CD4-positive, CD25-positive, alpha-beta regulatory T cell (primary cell): ENCODE results near the gene ZNF35. TPM values are rescaled to one million over a fixed set of nuclear protein-coding genes. Genes with fewer than 3 reads are reported as not detected.
"Not testable (repeated sequence)": the region's sequence is repeated elsewhere in the genome, so short reads cannot be mapped to it uniquely, and the experiment has no call there.

Experiments
- ATAC-seq, 2 donors: fragments of 150-1000 bp; cut with Tn5 transposase; one replicate each; pipeline ENCODE4 v1.10.0; 2021; ENCODE audit warnings: low read depth in 2 of 2, moderate number of reproducible peaks in 2 of 2, moderate library complexity in 1 of 2
- DNase-seq, 3 donors: peaks; one replicate each; pipeline versions ENCODE4 v3.0.0 to v3.0.0-alpha.2; 2012 to 2022; ENCODE audit warnings: mixed read lengths in 1 of 3
- H3K27ac ChIP-seq: one replicate; pipeline ENCODE4 v1.7.0; 2013; ENCODE audit warnings: mild to moderate bottlenecking, low read length; ENCODE audit not compliant: insufficient read depth, poor library complexity, severe bottlenecking
- H3K27me3 ChIP-seq: one replicate; pipeline ENCODE4 v1.7.0; 2013; ENCODE audit warnings: low read length; ENCODE audit not compliant: control insufficient read depth, insufficient read depth
- H3K36me3 ChIP-seq: one replicate; pipeline ENCODE4 v1.7.0; 2013; ENCODE audit warnings: mild to moderate bottlenecking, low read length, moderate library complexity; ENCODE audit not compliant: control insufficient read depth, insufficient read depth
- H3K4me1 ChIP-seq: 2 replicates; pipeline ENCODE4 v1.7.0; 2013; ENCODE audit warnings: mild to moderate bottlenecking, low read length; ENCODE audit not compliant: insufficient read depth, control insufficient read depth, poor library complexity, severe bottlenecking
- H3K4me3 ChIP-seq: one replicate; pipeline ENCODE4 v1.7.0; 2013; ENCODE audit warnings: low read depth, mild to moderate bottlenecking, low read length, moderate library complexity
- H3K9me3 ChIP-seq, 2 experiments: 1 replicate in 1 of 2; 2 replicates in 1 of 2; pipeline ENCODE4 v1.7.0; 2013; ENCODE audit warnings: low read length in 2 of 2, mild to moderate bottlenecking in 1 of 2, moderate library complexity in 1 of 2; ENCODE audit not compliant: control insufficient read depth in 2 of 2
- H3K27ac Mint-ChIP-seq, 3 donors: one replicate each; pipeline ENCODE4 v1.8.0; 2020 to 2022; ENCODE audit warnings: mild to moderate bottlenecking in 3 of 3, mixed read lengths in 3 of 3, moderate library complexity in 2 of 3
- H3K27me3 Mint-ChIP-seq: one replicate; pipeline ENCODE4 v1.8.0; 2022; ENCODE audit warnings: mild to moderate bottlenecking, mixed read lengths
- H3K36me3 Mint-ChIP-seq: one replicate; pipeline ENCODE4 v1.8.0; 2020; ENCODE audit warnings: mixed read lengths
- H3K4me1 Mint-ChIP-seq, 4 donors: one replicate each; pipeline ENCODE4 v1.8.0; 2020 to 2022; ENCODE audit warnings: mixed read lengths in 4 of 4, mild to moderate bottlenecking in 1 of 4
- H3K4me3 Mint-ChIP-seq, 4 donors: one replicate each; pipeline ENCODE4 v1.8.0; 2020 to 2022; ENCODE audit warnings: mild to moderate bottlenecking in 4 of 4, mixed read lengths in 4 of 4, moderate library complexity in 3 of 4
- H3K9me3 Mint-ChIP-seq, 7 donors: one replicate each; pipeline ENCODE4 v1.8.0; 2020 to 2022; ENCODE audit warnings: mixed read lengths in 7 of 7, mild to moderate bottlenecking in 3 of 7, moderate library complexity in 2 of 7
- polyA plus RNA-seq, 4 donors: library from polyadenylated mRNA; unstranded; fragments of 300-500 nt; fragmentation: Illumina TruSeq; gene quantifications; one replicate each; pipeline ENCODE4 v1.2.3, GENCODE V29; 2021
- total RNA-seq: library from RNA; stranded (reverse); gene quantifications from one replicate; pipeline ENCODE4 v1.2.3, GENCODE V29; 2022

The ZNF35 gene
- total and polyA plus RNA-seq, 5 donors from 2014 or later, result 0.52 to 1.2 (median 0.92) TPM; not detected in 1

GRCh38 chr3:44666346-44666745, 17.8 kb downstream of the ZNF35 start:
- H3K36me3 Mint-ChIP-seq, result peaks cover 8% of the 10 kb centered on the region
- no peaks in the 10 kb centered on the region for H3K4me1 ChIP-seq
- no peak overlapping the region for H3K27ac Mint-ChIP-seq
- no peaks in the 10 kb centered on the region for H3K27me3 ChIP-seq
- no peak overlapping the region for H3K27ac ChIP-seq
- H3K27me3 Mint-ChIP-seq, result peaks cover 5% of the 10 kb centered on the region
- no peak overlapping the region for H3K4me3 ChIP-seq
- H3K9me3 ChIP-seq, result peaks cover 0 to 8% of the 10 kb centered on the region in 2 experiments
- DNase-seq (no peak), ATAC-seq (no peak)
- H3K36me3 ChIP-seq, result no peaks in the 10 kb centered on the region
- no peaks in the 10 kb centered on the region for H3K4me1 Mint-ChIP-seq
- H3K4me3 Mint-ChIP-seq, result no peak overlapping the region
- peaks cover 2 to 25% (median 11%) of the 10 kb centered on the region in 7 donors for H3K9me3 Mint-ChIP-seq

DNA sequence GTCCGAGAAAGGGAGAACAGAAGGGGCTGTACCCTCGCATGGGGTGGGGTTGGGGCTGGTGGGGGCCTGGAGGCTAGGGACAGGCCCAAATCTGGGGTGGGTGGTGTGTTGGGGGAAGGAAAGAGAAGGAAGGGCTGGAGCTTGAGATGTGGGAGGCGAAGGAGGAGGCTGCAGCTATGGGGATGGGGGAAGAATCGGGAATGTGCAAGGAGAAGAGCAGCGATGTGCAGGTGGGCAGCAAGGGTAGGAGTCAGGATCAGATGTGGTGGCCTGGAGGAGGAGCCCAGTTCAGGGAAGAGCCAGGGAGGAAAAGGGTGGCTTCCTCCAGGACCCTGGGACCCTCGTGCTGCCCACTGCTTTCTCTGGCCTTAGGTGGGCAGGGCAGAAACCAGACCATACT, 21.2 kb downstream of the ZNF35 start:
- ATAC-seq (no peak), DNase-seq (no peak)
- H3K4me1 ChIP-seq, result no peaks in the 10 kb centered on the region
- peaks cover 0 to 8% of the 10 kb centered on the region in 2 experiments for H3K9me3 ChIP-seq
- Mint-ChIP-seq H3K4me1 (no peaks in the 10 kb centered on the region), H3K9me3 (peaks cover 4 to 30% (median 13%) of the 10 kb centered on the region in 7 donors), H3K4me3 (no peak overlapping the region), H3K36me3 (peaks cover 10% of the 10 kb centered on the region), H3K27me3 (peaks cover 5% of the 10 kb centered on the region), H3K27ac (no peak overlapping the region)
- H3K27ac ChIP-seq, result no peak overlapping the region
- no peak overlapping the region for H3K4me3 ChIP-seq
- H3K27me3 ChIP-seq, result no peaks in the 10 kb centered on the region
- no peaks in the 10 kb centered on the region for H3K36me3 ChIP-seq

DNA sequence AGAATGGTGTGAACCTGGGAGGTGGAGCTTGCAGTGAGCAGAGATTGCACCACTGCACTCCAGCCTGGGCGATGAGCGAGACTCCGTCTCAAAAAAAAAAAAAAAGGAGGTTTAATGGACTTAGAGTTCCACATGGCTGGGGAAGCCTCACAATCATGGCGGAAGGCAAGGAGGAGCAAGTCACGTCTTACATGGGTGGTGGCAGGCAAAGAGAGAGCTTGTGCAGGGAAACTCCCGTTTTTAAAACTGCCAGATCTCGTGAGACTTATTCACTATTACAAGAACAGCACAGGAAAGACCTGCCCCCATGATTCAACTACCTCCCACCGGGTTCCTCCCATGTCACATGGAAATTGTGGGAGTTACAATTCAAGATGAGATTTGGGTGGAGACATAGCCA, 24.9 kb downstream of the ZNF35 start:
- H3K4me1 Mint-ChIP-seq, H3K27me3 ChIP-seq, H3K27ac Mint-ChIP-seq, H3K36me3 Mint-ChIP-seq, DNase-seq, ATAC-seq, H3K4me1 ChIP-seq, H3K4me3 Mint-ChIP-seq, H3K27me3 Mint-ChIP-seq, H3K9me3 ChIP-seq, H3K27ac ChIP-seq, H3K36me3 ChIP-seq, H3K4me3 ChIP-seq: not testable (repeated sequence)
- H3K9me3 Mint-ChIP-seq, result peaks cover 2 to 26% (median 7%) of the 10 kb centered on the region in 7 donors

DNA sequence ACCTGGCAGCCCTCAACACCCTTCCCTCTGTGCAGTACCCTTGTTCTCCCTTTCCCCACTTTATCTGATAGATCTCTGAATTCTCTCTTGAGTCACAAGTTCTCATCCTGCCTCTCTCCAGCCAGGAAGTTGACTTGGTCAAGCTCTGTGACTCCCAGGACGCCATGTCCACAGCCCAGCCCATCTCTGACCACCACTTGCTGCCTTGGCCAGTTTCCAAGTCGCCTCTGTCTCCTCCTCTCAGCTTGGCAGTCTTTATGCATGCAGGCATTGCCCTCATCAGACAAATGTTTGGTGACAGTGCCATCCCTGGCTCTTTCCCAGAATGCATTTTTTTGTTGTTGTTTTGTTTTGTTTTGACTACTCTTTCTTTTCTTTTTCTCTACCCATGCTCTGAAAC, 25.7 kb downstream of the ZNF35 start:
- ATAC-seq, result no peak

DNA sequence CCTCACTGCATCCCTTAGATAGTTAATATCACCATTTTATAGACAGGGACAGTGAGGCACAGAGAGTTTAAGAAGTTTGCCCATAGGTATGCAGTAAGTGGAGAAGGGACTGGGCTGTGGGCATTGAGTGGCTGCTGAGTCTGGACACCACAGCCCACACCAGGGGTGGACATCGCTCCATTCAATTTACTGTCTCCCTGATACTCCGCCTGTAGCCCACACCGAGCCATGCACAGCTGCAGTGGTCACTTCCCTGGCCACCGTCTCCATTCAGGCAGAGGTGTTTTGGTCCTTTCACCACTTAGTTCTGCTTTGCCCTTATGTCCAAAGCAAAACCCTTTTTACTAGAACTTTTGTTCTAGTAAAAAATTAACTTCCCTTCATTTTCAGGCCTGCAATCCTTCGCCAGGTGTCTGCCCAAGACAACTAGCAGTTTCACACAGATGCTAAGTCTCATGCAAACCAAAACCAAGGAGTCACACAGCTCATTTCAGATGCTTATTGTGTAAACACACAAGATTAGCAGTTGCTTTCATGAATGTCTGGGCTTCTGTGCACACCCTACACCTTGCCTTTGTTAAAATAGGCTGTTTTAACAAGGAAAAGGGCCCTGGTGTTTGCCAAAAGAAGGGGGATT, 30.1 kb downstream of the ZNF35 start:
- no peak overlapping the region for H3K27ac ChIP-seq
- H3K4me3 Mint-ChIP-seq, result no peak overlapping the region
- DNase-seq, result no peak
- no peaks in the 10 kb centered on the region for H3K4me1 ChIP-seq
- no peak overlapping the region for H3K4me3 ChIP-seq
- no peaks in the 10 kb centered on the region for H3K4me1 Mint-ChIP-seq
- no peaks in the 10 kb centered on the region for H3K27me3 ChIP-seq
- no peaks in the 10 kb centered on the region for H3K36me3 Mint-ChIP-seq
- no peaks in the 10 kb centered on the region for H3K36me3 ChIP-seq
- no peaks in the 10 kb centered on the region for H3K27me3 Mint-ChIP-seq
- no peak overlapping the region for H3K27ac Mint-ChIP-seq
- peaks cover 0 to 28% (median 4%) of the 10 kb centered on the region in 7 donors for H3K9me3 Mint-ChIP-seq
- H3K9me3 ChIP-seq, result peaks cover 4 to 5% of the 10 kb centered on the region in 2 experiments
- ATAC-seq, result no peak

More for the DNA sequence above, 25.7 kb downstream of the ZNF35 start:
- H3K36me3 Mint-ChIP-seq, result peaks cover 5% of the 10 kb centered on the region
- Histone ChIP-seq H3K27ac (no peak overlapping the region), H3K9me3 (no peaks in the 10 kb centered on the region), H3K27me3 (no peaks in the 10 kb centered on the region), H3K4me1 (no peaks in the 10 kb centered on the region), H3K36me3 (no peaks in the 10 kb centered on the region), H3K4me3 (no peak overlapping the region)
- no peaks in the 10 kb centered on the region for H3K4me1 Mint-ChIP-seq
- no peaks in the 10 kb centered on the region for H3K27me3 Mint-ChIP-seq
- no peak for DNase-seq
- H3K27ac Mint-ChIP-seq, result no peak overlapping the region
- H3K9me3 Mint-ChIP-seq, result peaks cover 2 to 24% (median 7%) of the 10 kb centered on the region in 7 donors
- H3K4me3 Mint-ChIP-seq, result no peak overlapping the region

- no peaks in the 10 kb centered on the region for H3K36me3 ChIP-seq
- H3K4me3 ChIP-seq, result no peak overlapping the region
- Mint-ChIP-seq H3K36me3 (peaks cover 14% of the 10 kb centered on the region), H3K4me1 (peaks cover 0 to 17% (median 6%) of the 10 kb centered on the region in 4 donors), H3K9me3 (peaks cover 0 to 36% (median 8%) of the 10 kb centered on the region in 7 donors), H3K27me3 (peaks cover 11% of the 10 kb centered on the region), H3K27ac (no peak overlapping the region), H3K4me3 (no peak overlapping the region)
- H3K27ac ChIP-seq, result no peak overlapping the region
- H3K9me3 ChIP-seq, result peaks cover 7 to 16% of the 10 kb centered on the region in 2 experiments
- H3K27me3 ChIP-seq, result peaks cover 5% of the 10 kb centered on the region
- ATAC-seq (no peak), DNase-seq (no peak)
- H3K4me1 ChIP-seq, result no peaks in the 10 kb centered on the region
Observed at GRCh38 chr3:44680921-44681455, 32.5 kb downstream of the ZNF35 start.

DNA sequence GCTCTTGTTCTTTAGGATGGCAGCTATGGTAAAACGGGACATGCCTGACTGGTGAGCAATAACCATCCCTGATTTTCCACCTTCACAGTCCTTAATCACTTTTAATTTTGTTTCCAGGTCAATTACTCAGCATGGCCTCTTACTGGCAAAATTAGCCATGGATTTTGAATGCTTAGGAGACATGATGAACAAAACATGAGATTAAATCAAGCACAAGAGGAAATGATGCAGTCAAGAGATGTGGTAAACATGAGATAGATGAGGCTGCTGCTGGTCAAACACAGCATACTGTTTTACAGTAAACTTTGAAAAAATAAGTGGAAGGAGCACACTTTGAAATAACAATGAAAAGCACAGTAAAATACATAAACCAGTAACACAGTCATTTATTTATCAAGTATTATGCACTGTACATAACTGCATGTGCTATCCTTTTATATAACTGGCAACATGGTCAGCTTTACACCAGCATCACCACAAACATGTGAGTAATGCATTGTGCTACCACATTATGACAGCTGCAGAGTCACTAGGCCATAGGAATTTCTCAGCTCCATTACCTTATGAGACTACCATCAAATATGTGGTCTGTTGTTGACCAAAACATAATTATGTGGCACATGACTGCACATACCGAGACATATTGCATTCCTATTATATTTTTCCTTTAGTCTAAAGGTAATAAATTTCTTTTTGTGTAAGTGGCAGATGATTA, 33.8 kb downstream of the ZNF35 start:
- Mint-ChIP-seq H3K36me3 (peaks cover 14% of the 10 kb centered on the region), H3K9me3 (peaks cover 0 to 38% (median 6%) of the 10 kb centered on the region in 7 donors), H3K27ac (no peak overlapping the region), H3K4me1 (peaks cover 0 to 17% (median 6%) of the 10 kb centered on the region in 4 donors), H3K27me3 (peaks cover 17% of the 10 kb centered on the region), H3K4me3 (no peak overlapping the region)
- peaks cover 15 to 24% of the 10 kb centered on the region in 2 experiments for H3K9me3 ChIP-seq
- no peak overlapping the region for H3K4me3 ChIP-seq
- no peak overlapping the region for H3K27ac ChIP-seq
- no peaks in the 10 kb centered on the region for H3K36me3 ChIP-seq
- no peaks in the 10 kb centered on the region for H3K4me1 ChIP-seq
- H3K27me3 ChIP-seq, result peaks cover 12% of the 10 kb centered on the region
- ATAC-seq (no peak), DNase-seq (no peak)
